Astrocyte (in vitro differentiated cells and primary cell): ENCODE results near the gene GNA15.

ENCODE experiments used
- CTCF ChIP-seq: IDR thresholded peaks from 2 replicates; pipeline ENCODE4 v1.5.1; 2011; ENCODE audit warnings: low read depth, mild to moderate bottlenecking, inconsistent platforms, low read length, moderate library complexity; ENCODE audit not compliant: insufficient read depth
- EZH2 ChIP-seq: IDR thresholded peaks from 2 replicates; pipeline ENCODE4 v1.6.1; 2012; ENCODE audit warnings: mild to moderate bottlenecking, low read length, inconsistent platforms; ENCODE audit not compliant: insufficient read depth

GRCh38 chr19:3142781-3143337 is 7.0 kb downstream of the GNA15 start:
- TF ChIP-seq CTCF: no peak
- TF ChIP-seq EZH2: no peak
